Measurements from ENCODE around the gene DNASE1L1.

GRCh38 chrX:154401918-154402621, 7.0 kb downstream of the DNASE1L1 start:
- TF ChIP-seq CTCF (IDR thresholded peaks at IDR 0.05) (no peak), POLR2A (IDR thresholded peaks at IDR 0.05) (no peak)
